Amygdala (tissue), 56 donors: Measurements from ENCODE around the gene AQP11.

ENCODE experiments used
- DNase-seq, 56 donors: peaks; one replicate each; lab custom pipeline; 2025; lab: John Stamatoyannopoulos, UW

The AQP11 gene

DNA sequence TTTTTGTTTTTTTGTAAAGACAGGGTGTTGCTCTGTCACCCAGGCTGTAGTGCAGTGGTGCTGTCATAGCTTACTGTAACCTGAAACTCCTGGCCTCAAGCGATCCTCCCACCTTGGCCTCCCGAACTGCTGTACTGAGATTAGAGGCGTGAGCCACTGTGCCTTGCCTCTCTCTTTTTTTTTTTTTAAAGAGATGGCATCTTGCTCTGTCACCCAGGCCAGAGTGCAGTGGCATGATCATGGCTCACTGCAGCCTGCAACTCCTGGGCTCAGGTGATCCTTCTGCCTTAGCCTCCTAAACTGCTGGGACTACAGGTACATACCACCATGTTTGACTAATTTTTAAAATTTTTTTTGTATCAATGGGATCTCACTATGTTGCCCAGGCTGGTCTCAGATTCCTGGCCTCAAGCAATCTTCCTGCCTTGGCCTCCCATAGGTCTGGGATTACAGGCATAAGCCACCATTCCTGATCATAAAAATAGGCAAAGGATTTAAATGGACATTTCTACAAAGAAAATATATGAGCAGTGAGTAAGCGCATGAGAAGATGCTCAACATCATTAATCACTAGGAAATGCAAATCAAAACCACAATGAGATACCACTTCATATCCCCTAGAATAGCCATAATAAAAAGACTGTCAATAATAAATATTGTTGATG is 65.1 kb downstream of the AQP11 start:
- no peak for DNase-seq

DNA sequence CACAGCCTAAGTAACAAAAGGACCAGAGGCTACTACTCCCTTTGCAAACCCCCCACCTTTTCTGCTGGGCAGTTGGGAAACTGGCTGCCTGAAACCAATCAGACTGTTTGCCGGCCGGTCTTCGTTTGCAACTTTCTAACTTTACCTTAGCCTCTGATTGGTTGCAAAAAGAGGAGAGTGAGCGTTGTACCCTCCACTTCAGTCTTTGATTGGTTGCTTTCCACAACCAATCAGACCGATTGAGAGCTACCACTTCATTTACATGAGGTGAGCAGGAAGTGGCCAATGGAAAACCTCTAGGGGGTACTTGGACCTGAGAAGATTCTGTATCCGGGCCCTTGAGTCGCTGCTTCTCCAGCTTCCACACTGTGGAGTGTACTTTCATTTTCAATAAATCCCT is 66.6 kb downstream of the AQP11 start:
- no peak for DNase-seq

DNA sequence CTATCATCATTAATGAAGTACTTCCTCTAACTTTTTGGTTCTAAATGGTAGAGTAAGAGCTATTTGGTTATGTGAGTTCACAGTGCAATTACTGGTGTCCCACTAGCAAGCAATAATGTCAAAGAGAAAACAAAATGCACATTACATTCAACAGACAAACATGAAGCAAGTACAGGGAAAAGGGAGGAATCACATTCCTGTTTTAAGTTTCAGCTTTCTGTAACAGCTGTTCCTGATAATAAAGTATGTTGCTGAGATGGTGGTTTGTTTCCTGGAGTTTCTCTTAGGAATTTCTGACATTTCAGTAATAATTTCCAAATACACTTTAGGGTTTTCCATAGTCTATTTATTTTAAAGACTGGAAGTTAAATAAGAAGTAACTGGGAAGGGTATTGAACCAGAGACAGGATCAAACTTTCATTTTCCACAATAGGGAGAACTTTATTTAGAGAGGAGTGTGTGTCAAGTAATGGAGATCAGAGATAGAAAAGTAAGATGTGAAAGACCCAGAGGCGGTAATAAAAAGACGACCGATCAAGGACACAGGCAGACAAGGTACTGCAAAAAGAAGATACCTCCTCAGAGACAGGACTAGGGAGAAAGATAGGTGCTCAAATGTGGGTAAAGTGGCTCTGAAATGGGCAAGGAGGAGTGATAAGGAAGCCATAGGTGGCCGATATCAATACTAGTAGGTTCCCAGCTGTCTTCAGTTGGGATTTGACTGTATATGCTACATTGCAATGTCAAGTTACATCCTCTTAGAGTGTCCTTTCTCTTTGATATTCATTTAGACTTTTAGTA is 68.7 kb downstream of the AQP11 start:
- DNase-seq: no peak
